ENCODE data around the gene DDX25.

The DDX25 gene

GRCh38 chr11:125942771-125943428, 38.6 kb downstream of the DDX25 start:
- TF ChIP-seq BHLHE40 (IDR thresholded peaks at IDR 0.05; ENCODE audit: borderline replicate concordance) (no peak), ELF4 (IDR thresholded peaks at IDR 0.05) (no peak), LEF1 (IDR thresholded peaks at IDR 0.05; ENCODE audit: borderline replicate concordance) (no peak), PKNOX1 (IDR thresholded peaks at IDR 0.05) (no peak), ARNT (IDR thresholded peaks at IDR 0.05) (no peak), SUZ12 (IDR thresholded peaks at IDR 0.05) (no peak), CTBP1 (IDR thresholded peaks at IDR 0.05; ENCODE audit: borderline replicate concordance) (no peak), TARDBP (IDR thresholded peaks at IDR 0.05) (no peak)
- DNase-seq (ENCODE audit: extremely low spot score) = no peak
- POLR2A ChIA-PET = no interaction called here
- CTCF ChIA-PET = interaction anchor here (0.8 to 1.9 kb wide), 6 partner anchors 11 to 119 kb away, joined by 3 to 9 read pairs (median 5); partner anchors contain the start of gene CDON

DNA sequence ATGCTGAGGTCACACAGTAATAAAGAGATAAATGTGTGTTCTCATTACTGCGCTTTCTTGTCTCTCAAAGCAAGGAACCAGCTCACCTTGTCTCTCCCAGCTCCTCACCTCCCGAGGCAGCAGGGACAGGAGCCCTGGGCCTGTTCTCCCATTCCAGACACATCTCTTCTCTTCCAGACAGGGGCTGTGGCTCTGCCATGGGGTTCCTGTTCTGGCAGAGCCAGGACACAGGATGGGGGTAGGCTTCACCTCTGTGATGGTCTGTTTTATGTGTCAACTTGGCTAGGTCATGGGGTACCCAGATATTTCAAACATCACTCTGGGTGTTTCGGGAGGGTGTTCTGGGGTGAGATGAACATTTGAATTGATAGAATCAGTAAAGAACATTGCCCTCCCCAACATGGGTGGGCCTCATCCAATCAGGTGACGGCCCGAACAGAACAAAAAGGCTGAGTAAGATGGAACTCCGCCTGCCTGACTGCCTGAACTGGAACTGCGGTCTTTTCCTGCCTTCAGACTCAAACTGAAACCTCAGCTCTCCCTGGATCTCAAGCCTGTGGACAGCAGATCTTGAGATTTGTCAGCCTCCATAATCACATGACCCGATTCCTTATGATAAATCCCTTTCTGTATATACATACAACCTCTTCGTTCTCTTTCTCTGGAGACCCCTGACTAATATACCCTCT, 39.5 kb downstream of the DDX25 start:
- DNase-seq (ENCODE audit: extremely low spot score) = no peak
- POLR2A ChIA-PET = interaction anchor here (1.9 kb wide), 1 partner anchor 41 kb away, joined by 4 read pairs; the partner anchor contains the start of gene PUS3
- CTCF ChIA-PET = interaction anchor here (0.8 to 2.2 kb wide), 6 partner anchors 12 to 250 kb away, joined by 3 to 8 read pairs (median 5); no protein-coding TSS in a partner anchor
- TF ChIP-seq BHLHE40 (IDR thresholded peaks at IDR 0.05; ENCODE audit: borderline replicate concordance) (no peak), HDGF (IDR thresholded peaks at IDR 0.05; ENCODE audit: borderline replicate concordance) (no peak)

GRCh38 chr11:125944350-125945010, 40.2 kb downstream of the DDX25 start:
- DNase-seq (ENCODE audit: extremely low spot score) = no peak
- ChIA-PET CTCF (interaction anchor here (0.7 to 2.2 kb wide), 3 partner anchors 13 to 249 kb away, joined by 3 to 8 read pairs (median 3); no protein-coding TSS in a partner anchor), POLR2A (interaction anchor here (1.9 kb wide), 1 partner anchor 41 kb away, joined by 4 read pairs; the partner anchor contains the start of gene PUS3)
- TF ChIP-seq ARNT (IDR thresholded peaks at IDR 0.05) (no peak), L3MBTL2 (conservative IDR thresholded peaks at IDR 0.05) (no peak), TARDBP (IDR thresholded peaks at IDR 0.05) (no peak), CTBP1 (IDR thresholded peaks at IDR 0.05; ENCODE audit: borderline replicate concordance) (no peak), FOXM1 (IDR thresholded peaks at IDR 0.05; ENCODE audit: borderline replicate concordance) (no peak), NFRKB (IDR thresholded peaks at IDR 0.05) (no peak), HDGF (IDR thresholded peaks at IDR 0.05; ENCODE audit: borderline replicate concordance) (no peak), ZNF384 (IDR thresholded peaks at IDR 0.05) (no peak), SUZ12 (IDR thresholded peaks at IDR 0.05) (no peak)

- CTCF ChIA-PET = interaction anchor here (0.7 to 2.2 kb wide), 3 partner anchors 13 to 249 kb away, joined by 3 to 8 read pairs (median 3); no protein-coding TSS in a partner anchor
- no peak for DNase-seq (ENCODE audit: extremely low spot score)
- TF ChIP-seq L3MBTL2 (conservative IDR thresholded peaks at IDR 0.05) (no peak), PKNOX1 (IDR thresholded peaks at IDR 0.05) (no peak), SUZ12 (IDR thresholded peaks at IDR 0.05) (no peak), HDGF (IDR thresholded peaks at IDR 0.05; ENCODE audit: borderline replicate concordance) (no peak), LEF1 (IDR thresholded peaks at IDR 0.05; ENCODE audit: borderline replicate concordance) (no peak), ELF4 (IDR thresholded peaks at IDR 0.05) (no peak), ARNT (IDR thresholded peaks at IDR 0.05) (no peak), FOXA1 (IDR thresholded peaks at IDR 0.05) (no peak), FOXK2 (IDR thresholded peaks at IDR 0.05) (no peak), NFRKB (IDR thresholded peaks at IDR 0.05) (no peak), FOXM1 (IDR thresholded peaks at IDR 0.05; ENCODE audit: borderline replicate concordance) (no peak), TARDBP (IDR thresholded peaks at IDR 0.05) (no peak), CTBP1 (IDR thresholded peaks at IDR 0.05; ENCODE audit: borderline replicate concordance) (no peak), SP1 (IDR thresholded peaks at IDR 0.05) (no peak)
- POLR2A ChIA-PET = interaction anchor here (1.9 kb wide), 1 partner anchor 42 kb away, joined by 4 read pairs; the partner anchor contains the start of gene PUS3
Measured at GRCh38 chr11:125945011-125945796, 40.9 kb downstream of the DDX25 start.

GRCh38 chr11:125945797-125946520, 41.7 kb downstream of the DDX25 start, which contains the start of gene VSIG10L2:
Gene VSIG10L2, plus strand, starts transcription at chr11:125946044. Its CDS starts 12 bp downstream, at chr11:125946056.
- CTCF ChIA-PET = no interaction called here
- DNase-seq (ENCODE audit: extremely low spot score) = no peak
- POLR2A ChIA-PET = no interaction called here
- TF ChIP-seq ARNT (IDR thresholded peaks at IDR 0.05) (no peak), FOXK2 (IDR thresholded peaks at IDR 0.05) (no peak), PKNOX1 (IDR thresholded peaks at IDR 0.05) (no peak), SP1 (IDR thresholded peaks at IDR 0.05) (no peak), HDGF (IDR thresholded peaks at IDR 0.05; ENCODE audit: borderline replicate concordance) (no peak), LEF1 (IDR thresholded peaks at IDR 0.05; ENCODE audit: borderline replicate concordance) (no peak), TARDBP (IDR thresholded peaks at IDR 0.05) (no peak)

Data from HEK293T (cell line).